GM18505 (cell line): ENCODE data around the gene PRKG2.

Source experiments
- ATAC-seq: cut with Tn5 transposase; IDR thresholded peaks from one replicate; pipeline ENCODE4 v1.9.1; 2021; ENCODE audit not compliant: unreplicated experiment
- POLR2A ChIP-seq: IDR thresholded peaks from 4 replicates; pipeline ENCODE4 v1.6.1; 2011; ENCODE audit warnings: borderline replicate concordance; ENCODE audit not compliant: insufficient read depth, insufficient read length; ENCODE audit errors: extremely low read depth

The PRKG2 gene

DNA sequence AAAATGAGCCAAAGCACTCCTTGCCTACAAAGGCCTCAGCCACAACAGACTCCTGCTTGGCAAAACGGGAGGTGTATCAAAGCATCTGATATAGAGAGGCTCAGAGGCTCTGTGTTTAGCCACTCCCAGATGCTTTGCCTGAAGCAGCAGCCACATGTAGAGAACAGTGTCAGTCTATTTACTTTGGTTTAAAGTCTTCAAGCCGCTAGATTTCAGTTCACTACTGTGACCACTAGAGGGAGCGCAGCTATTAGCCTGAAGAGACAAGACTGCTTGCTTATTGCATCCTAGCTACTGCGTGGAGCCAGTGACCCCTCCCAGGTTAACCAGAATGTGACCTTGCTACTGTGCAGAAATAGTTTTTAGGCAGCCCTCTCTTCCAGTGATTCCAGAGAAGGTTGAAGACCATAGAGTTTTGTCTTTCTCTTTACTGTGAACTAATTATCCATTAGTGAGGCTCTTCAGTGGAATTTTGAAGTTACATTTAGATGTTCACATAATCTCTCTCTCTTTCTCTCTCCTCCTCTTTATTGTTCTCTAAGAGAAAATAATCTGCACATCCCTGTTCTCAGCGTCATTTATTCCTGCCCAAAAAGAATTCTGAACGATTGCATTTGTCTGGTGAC is 145.2 kb downstream of the PRKG2 start:
- peak; percentile 96 for ATAC-seq
- TF ChIP-seq POLR2A: no peak

DNA sequence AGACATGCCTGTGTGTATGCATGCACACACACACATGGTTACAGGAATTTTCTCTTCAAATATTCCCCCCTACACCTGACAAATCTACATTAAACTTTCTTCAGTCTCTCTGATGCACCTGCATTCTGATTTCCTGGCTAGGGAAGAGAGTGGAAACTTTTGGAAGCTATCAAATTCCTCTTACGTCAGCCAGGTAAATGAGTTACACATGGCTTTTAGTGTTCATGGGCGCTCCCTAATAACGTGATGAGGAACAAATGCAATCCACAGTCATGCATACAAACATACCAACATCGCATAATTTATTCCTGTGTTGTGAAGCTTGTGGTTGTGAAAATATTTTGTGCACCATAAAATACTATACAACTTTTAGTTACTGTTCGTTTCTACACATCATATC is 149.6 kb downstream of the PRKG2 start:
- TF ChIP-seq POLR2A: no peak
- no peak for ATAC-seq

DNA sequence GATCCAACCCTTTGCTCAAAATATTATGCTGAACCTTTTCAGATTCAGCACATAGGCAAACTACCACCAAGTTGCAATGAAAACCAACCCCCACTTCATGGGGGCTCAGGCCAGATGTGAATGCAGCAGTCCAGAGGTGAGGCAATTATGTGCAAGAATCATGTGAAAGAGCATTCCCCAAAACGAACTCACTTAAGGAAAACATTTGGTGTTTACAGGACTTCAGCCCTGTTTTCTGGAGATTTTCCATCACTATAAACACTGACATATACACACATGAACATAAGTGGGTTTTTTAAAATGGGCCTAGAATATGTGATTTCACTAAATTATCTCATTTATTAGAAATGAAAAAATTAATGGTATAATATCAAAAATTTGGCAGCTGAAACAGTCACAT is 153.0 kb downstream of the PRKG2 start:
- no peak for ATAC-seq
- no peak for TF ChIP-seq POLR2A

DNA sequence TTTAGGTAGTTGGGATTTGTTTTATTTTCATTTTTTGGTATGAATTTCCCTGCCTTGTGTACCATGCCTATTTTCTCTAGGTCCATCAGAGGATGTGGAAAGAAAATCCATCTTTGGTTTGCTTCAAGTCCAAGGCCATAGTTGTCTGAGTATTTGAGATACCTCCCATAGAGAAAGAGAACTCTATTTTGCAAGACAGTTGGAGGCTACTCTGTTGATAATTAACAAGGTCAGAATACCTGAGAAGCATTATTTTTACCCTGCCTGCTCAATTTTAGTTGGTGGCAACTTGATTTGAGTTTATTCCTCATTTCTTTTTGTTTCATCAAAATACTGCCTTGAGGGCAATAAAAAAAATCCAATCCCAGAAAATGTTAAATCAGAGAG is 153.7 kb downstream of the PRKG2 start:
- no peak for TF ChIP-seq POLR2A

DNA sequence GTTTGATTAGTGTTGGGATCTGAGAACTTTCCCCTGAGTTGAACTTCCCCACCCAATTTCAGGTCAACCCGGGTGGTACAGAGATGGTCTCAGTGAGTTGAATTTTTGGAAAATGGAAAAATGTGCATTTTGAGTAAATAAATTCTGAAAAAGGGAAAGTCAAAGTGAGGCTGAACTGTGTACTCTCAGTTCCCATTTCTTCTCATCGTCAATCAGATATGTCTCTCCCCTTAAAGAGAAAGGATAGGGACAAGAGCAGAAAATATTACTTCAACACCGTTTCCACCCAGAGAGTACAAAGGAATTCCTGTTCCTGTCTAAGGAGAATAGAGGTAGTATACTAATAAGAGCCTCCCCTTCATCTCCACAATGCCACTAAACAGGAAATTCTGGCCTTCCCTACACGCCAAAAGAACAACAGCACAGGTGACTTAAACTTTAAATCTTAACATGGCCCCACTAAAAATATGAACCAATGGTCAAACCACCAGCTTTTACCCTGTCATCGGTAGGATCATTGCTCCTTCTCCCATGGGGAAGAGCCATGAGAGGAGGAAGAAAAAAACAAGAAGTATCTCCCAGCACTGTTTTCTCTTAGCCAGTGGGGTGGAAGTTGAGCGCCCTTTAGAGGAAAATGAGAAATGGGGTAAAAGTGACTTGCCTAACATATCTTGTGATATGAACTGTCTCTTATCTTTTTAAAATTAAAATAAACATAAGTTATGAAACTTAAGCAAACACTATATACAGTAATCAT is 154.3 kb downstream of the PRKG2 start:
- no peak for ATAC-seq
- no peak for TF ChIP-seq POLR2A

More for the DNA sequence above, 153.7 kb downstream of the PRKG2 start:
- no peak for ATAC-seq

DNA sequence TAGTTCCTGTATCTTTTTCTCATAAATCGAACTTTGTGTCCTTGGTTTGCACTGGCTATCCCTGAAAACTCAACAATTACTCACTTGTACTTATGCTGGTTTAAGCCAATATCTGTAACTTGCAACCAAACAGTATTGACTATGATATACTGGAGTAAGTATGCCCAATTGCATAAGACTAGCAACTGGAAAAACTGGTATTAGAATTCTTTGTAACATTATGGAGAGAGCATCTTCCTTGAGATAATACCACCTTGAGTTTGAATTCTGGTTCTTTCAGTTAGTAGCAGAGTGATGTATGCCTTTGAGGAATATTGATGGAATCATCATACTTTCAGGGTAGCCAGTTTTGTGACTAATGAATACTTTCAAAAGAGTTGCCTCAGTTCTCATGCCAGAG is 156.4 kb downstream of the PRKG2 start:
- ATAC-seq: no peak
- no peak for TF ChIP-seq POLR2A

DNA sequence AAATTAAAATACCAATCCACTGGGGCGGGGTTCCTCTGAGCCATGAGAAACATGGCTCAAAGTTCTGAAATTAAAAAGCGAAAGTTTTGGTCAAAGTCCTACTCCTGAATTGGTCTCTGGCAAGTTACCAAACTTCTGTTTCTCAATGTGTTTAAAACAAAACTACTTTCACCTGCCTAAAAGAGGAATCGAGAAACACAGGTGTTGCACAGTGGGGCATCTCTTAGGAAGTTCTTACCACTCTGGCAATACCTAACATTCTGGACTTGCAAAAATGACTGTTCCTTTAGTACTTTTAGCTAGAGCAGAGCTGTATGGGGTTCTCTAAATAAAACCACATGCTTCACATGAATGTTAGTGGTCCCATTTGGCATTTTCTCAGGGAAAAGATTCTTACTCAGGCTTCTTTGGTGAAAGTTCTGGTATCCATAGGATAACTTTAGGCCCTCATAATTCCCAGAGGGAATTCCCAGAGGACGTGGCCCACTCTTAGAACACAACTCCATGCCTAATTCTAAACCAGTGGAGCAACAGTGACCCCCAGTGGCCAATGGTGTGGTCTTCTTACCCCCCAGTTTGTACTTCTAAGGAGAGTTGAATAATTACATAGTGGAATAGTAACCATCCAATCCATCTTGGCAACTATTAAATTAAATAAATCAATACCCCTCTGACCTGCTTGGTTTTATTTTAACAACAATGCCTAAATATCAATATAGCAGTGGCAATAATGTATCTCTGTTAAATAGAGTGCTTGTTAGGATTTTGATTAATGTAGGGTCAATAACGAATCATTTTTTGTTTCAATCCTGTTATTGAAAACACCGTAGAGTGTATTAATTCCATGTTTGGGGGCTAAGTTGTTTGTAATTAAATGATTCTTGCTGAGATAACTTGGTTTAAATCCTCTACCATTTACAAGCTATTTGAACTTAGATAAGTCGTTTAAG is 162.6 kb downstream of the PRKG2 start:
- ATAC-seq: peak; percentile 100
- no peak for TF ChIP-seq POLR2A

DNA sequence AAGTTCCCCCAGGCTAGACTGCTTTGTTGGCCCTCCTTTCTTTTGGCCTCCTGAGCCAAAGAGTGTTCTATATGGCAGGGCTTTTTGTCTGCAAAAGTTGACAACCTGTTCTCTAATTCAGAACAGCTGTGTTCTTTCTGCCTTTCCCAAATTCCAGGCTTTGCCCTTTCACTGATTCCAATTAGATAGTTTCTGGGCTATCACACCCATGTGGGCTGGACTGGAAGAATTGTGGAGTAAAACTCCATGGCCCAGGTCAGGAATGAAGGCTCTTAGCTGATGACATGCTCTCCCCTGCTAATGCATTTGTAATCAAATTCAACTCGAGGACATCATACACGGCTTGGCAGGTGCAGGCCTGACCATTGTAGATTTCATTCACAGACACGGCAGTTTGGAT is 165.1 kb downstream of the PRKG2 start:
- no peak for TF ChIP-seq POLR2A

DNA sequence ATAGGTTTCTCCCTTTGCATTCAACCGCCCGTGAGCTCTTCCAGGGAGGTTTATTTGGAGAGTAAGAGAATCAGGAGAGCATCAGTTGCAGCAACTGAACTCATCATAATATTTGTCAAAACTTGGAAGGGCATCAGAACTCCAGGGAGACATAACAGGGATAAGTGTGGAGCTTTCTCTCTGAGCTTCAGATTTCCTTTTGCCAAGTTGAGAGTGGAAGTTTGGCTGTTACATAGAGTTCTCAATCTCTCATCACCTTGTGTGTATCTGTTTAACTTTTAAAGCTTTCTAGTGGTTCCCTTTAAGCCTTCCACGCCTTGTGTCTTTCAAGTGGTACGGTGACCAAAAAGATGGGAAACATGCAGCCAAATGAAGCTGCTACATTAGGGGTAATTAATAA is 165.7 kb downstream of the PRKG2 start:
- no peak for TF ChIP-seq POLR2A
- ATAC-seq: no peak

More for the DNA sequence above, 165.1 kb downstream of the PRKG2 start:
- no peak for ATAC-seq

DNA sequence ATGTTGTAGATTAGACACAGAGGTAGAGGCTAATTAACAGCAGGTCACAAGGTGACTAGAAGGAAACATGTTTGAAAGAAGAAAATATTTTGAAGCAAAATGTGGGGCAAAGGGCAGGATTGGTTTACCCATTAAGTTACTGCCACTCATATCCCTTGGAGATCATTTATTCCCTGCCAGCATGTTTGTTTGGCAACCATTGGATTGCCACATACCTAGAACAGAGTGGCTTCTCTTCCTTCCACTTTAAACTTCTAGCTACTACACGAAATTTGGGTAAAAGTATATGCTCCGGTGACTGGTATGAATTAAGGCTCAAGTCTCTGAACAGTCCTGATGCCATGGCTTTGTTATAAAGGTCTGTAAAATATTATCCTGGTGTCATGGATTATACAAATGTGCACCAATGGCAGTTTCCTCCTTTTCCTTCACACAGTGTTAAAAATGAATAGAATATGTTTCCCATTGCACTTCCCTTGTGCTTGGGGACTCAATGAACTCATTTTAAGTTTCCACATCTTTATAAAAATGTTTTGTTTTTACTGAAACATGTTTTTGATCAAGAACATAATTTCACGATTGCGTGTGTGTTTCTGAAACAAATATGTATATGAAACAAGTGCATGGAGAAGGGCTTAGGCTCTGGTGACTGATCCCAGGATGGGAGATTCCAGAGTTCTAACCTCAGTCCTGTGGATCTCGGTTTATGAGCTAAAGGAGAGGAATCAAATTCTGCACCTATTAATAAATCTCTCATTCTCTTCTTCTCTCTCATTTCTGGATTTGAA is 172.2 kb downstream of the PRKG2 start:
- ATAC-seq: no peak
- TF ChIP-seq POLR2A: no peak

DNA sequence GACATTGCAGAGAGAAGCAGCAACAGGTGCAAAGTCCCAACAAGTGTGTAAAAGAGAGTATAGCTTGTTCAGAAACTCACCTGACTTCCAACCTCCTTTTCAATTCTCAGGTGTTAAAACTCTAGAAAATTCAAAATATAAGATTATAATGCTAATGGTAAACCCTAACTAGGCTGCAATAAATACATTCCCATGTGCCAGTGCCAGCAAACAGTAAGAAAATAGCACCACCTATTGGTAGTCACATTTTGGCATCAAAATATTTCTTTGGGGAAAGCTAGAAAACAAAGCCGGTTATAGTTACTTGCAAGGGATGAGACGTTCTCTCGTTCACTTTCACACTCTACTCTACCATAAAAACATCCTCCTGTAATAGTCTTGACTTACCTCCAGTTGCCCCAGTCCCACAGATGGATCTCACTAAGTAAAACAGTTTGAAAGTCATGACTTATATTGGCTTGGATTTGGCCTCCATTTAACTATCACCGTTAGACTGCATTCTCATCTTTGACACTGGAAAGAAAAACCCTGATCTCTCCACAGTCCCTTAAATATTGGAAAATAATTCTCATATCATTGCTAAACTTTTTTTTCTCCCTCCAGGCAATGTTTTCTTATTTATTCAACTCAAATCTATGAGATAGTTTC is 174.9 kb downstream of the PRKG2 start:
- ATAC-seq: no peak

DNA sequence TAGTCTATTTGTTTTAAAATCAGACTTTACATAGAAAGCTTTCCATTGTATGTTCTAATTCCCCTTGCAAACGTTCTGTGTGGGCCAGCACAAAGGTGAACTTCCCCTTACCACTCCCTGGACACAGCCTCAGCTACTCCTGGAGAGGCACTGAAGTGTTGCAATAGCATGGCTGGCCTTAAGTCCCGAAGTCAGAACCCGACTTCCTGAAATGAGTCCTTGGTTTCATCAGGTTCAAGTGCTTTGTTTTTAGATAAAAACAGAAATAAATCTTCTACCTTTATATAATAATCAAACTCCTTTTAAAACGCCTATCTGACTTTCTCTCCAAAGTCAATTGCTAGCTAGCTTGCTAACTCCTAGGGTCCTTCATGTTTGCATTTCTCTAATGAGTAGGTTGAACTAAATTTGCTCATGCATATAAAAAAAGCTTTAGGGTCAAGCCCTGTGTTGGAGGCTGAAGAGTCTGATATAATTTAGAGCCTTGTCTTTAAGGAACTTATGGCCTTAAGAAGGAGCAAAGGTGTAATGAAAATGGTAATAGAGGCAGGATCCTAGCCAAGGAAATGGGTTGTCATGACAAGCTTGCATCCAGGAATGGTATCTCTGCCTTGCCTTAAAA is 175.6 kb downstream of the PRKG2 start:
- ATAC-seq: peak; percentile 55
- TF ChIP-seq POLR2A: no peak

More for the DNA sequence above, 174.9 kb downstream of the PRKG2 start:
- no peak for TF ChIP-seq POLR2A
